C1 segment of cervical spinal cord (tissue), 14 donors: Measurements from ENCODE around the gene IL7R.
"Not testable (repeated sequence)": the region's sequence is repeated elsewhere in the genome, so short reads cannot be mapped to it uniquely, and the experiment has no call there.

Experiments used
- DNase-seq, 14 donors: peaks; one replicate each; lab custom pipeline; 2025; lab: John Stamatoyannopoulos, UW

IL7R gene

GRCh38 chr5:35870605-35871004 lies 13.9 kb downstream of the IL7R start:
- DNase-seq = no peak

GRCh38 chr5:35876454-35876853 lies 19.8 kb downstream of the IL7R start:
- DNase-seq = no peak

GRCh38 chr5:35876922-35877321 lies 20.2 kb downstream of the IL7R start:
- DNase-seq = no peak

GRCh38 chr5:35877655-35878054 lies 21.0 kb downstream of the IL7R start:
- no peak for DNase-seq

GRCh38 chr5:35878079-35878478 lies 21.4 kb downstream of the IL7R start:
- no peak for DNase-seq

- no peak for DNase-seq
These were observed 22.4 kb downstream of the IL7R start for GRCh38 chr5:35879096-35879495.

- DNase-seq = no peak
These were observed 23.0 kb downstream of the IL7R start for GRCh38 chr5:35879649-35880048.

- no peak for DNase-seq
These were observed 23.5 kb downstream of the IL7R start for GRCh38 chr5:35880156-35880555.

GRCh38 chr5:35881758-35882157 lies 25.1 kb downstream of the IL7R start:
- DNase-seq = no peak

GRCh38 chr5:35884191-35884769 lies 27.6 kb downstream of the IL7R start:
- no peak for DNase-seq

GRCh38 chr5:35884773-35885172 lies 28.1 kb downstream of the IL7R start:
- no peak for DNase-seq

GRCh38 chr5:35886381-35886780 lies 29.7 kb downstream of the IL7R start:
- no peak for DNase-seq

GRCh38 chr5:35887321-35888100 lies 30.8 kb downstream of the IL7R start:
- DNase-seq = no peak

GRCh38 chr5:35890021-35891020 lies 33.6 kb downstream of the IL7R start:
- DNase-seq = no peak

GRCh38 chr5:35892799-35893198 lies 36.1 kb downstream of the IL7R start:
- not testable (repeated sequence) for DNase-seq

GRCh38 chr5:35894131-35894530 lies 37.4 kb downstream of the IL7R start:
- no peak for DNase-seq

GRCh38 chr5:35898952-35899660 lies 42.4 kb downstream of the IL7R start:
- DNase-seq = no peak

- DNase-seq = no peak
These were observed 43.1 kb downstream of the IL7R start for GRCh38 chr5:35899800-35900199.

- no peak for DNase-seq
These were observed 44.4 kb downstream of the IL7R start for GRCh38 chr5:35900972-35901695.

- DNase-seq = no peak
These were observed 45.5 kb downstream of the IL7R start for GRCh38 chr5:35902046-35902672.
